ENCODE data around the gene RACGAP1. TPM values are rescaled to one million over a fixed set of nuclear protein-coding genes. Genes with fewer than 3 reads are reported as not detected.
A peak's percentile ranks its signal among the peaks of the same experiment; 100 is the strongest.
"Not testable (repeated sequence)": the region's sequence is repeated elsewhere in the genome, so short reads cannot be mapped to it uniquely, and the experiment has no call there.

RACGAP1 gene
- total RNA-seq, 1 donor from 2014 or later: 49.2 TPM

DNA sequence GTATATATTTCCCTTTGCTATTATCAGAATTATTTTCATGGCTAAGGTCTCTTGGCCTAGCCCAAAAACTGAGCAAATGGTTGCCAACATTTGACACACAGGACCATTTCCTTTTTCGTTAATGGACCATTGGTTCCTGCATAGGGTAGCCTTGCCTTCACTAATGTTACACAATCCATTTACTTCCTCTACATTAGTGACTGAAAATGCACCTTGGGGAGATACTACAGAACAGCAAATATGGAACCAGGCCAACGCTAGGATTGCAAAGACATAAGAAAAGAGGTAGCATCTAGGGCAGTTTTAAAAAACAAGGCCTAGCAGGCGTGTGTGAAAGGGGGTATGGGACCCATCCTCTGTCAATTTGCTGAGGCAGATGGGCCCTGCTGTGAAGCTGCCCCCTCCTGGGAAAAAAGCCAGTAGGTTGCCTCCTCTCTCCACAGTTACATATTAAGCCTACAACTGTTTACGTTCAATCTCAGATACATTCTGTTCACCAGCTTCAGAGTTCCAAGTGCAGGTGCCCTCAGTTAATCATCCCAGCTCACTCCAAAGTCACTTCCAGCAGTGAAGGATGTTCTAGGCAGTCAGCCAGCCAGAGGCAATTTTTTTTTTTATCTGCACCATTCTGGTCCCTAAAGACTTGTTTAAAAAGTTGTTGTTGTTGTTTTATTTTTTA lies 37.5 kb downstream of the RACGAP1 start:
- DNase-seq (ENCODE audit: low read depth, low spot score): no peak

- not testable (repeated sequence) for DNase-seq (ENCODE audit: low read depth, low spot score)
These were observed 38.8 kb downstream of the RACGAP1 start for GRCh38 chr12:49986476-49986875.

DNA sequence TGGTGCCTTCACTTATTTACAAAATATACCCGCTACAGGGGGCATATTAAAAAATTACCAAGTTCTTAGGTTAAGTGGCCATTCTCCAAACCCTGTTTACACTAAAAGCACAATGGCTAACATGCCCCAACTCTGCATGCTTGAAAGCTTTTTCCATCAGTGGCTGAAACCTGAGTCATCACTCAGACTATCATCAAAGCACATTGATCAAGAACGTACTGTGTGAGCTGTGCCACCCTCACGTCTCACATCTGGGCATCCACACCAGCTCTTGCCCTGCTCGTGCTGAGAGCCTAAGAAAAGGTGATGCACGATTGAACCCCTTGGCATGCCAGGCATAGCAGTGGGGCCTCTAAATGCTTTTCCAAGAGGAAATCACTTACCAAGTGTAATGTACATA lies 39.3 kb downstream of the RACGAP1 start:
- no peak for DNase-seq (ENCODE audit: low read depth, low spot score)

GRCh38 chr12:49984476-49985359 lies 40.6 kb downstream of the RACGAP1 start:
- no peak for DNase-seq (ENCODE audit: low read depth, low spot score)

DNA sequence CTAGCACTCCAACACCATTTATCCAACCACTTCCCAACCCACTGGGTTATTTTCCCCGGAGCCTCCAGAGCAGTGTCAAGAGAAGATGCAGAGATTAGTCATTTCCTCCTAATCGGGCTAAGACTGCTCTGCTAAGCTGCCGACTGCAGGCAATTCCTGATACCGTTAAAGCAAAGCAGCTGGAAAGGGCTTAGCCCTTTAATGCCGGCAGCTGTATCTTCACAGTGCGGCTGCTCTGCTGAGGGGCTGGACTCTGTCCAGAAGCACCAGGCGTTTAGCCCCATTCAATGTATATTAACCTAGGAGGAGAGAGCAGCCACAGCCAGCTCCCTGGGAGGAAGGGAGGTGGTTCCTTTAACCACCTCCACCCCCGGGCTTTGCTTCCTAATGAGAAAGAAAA lies 41.4 kb downstream of the RACGAP1 start:
- DNase-seq (ENCODE audit: low read depth, low spot score): peak; percentile 69

GRCh38 chr12:49982246-49983087 lies 42.8 kb downstream of the RACGAP1 start:
- DNase-seq (ENCODE audit: low read depth, low spot score): no peak

- no peak for DNase-seq (ENCODE audit: low read depth, low spot score)
These were observed 44.6 kb downstream of the RACGAP1 start for GRCh38 chr12:49980501-49981349.

DNA sequence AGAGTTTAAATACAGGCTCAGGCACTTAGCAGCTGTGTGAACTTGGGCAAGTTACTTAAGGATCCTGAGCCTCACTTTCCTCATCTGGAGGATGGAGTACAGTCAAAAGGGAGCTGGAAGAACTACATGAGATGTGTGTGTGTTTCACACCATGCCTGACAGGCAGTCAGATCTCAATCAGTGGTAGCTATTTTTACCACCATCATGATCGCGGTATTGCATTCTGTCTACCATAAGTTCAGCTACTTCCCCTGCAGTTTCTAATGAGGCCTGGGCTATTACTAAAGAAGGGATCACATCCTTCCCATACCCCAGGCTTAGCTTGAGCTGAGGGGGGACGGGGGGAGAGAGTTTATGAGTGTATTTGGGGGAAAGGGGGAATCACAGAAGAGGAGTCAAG lies 45.5 kb downstream of the RACGAP1 start:
- DNase-seq (ENCODE audit: low read depth, low spot score): no peak

GRCh38 chr12:49979016-49979586 lies 46.2 kb downstream of the RACGAP1 start:
- no peak for DNase-seq (ENCODE audit: low read depth, low spot score)

DNA sequence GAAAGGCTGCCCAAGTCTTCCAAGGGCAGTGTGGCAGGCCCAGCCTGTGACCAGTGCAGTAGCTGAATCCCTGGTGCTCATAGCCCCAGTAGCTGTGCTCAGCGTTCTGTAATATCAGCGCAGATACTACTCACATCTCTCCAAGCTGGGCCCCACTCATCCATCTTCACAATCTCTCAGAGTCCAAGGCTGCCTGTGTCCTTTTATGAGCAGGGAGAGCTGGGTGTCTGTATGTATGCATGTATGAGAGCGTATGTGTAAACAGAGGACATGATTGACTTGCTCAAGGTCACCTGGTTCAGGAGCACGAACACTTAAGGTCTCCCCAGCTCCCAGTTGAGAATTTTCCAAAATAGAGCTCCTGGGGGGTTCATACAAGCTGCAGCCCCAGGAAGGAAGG lies 47.2 kb downstream of the RACGAP1 start:
- DNase-seq (ENCODE audit: low read depth, low spot score): no peak

DNA sequence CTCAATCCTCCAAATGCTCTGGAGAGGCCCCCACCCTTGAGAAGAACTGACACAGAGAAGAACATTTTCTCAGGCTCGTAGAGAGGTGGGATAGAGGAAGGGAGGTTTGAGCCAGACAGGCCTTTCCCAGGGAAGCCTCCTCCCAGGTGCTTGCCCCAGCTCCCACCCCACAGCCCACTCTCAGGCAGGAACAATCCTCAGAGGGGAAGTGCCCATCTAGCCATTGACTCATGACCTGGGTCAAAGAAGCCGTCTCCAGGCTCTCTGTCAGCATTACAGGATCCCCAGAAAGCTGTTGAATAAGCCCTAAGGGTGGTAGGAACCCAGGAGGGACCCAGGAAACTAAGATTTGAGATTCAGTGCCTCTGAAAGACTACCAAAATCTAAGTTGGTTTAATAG lies 48.7 kb downstream of the RACGAP1 start:
- no peak for DNase-seq (ENCODE audit: low read depth, low spot score)

GRCh38 chr12:49975318-49975761 lies 50.0 kb downstream of the RACGAP1 start:
- no peak for DNase-seq (ENCODE audit: low read depth, low spot score)

GRCh38 chr12:49974677-49975317 lies 50.5 kb downstream of the RACGAP1 start:
- DNase-seq (ENCODE audit: low read depth, low spot score): no peak

- peak; percentile 33 for DNase-seq (ENCODE audit: low read depth, low spot score)
These were observed 51.0 kb downstream of the RACGAP1 start for GRCh38 chr12:49974231-49974675.

- no peak for DNase-seq (ENCODE audit: low read depth, low spot score)
These were observed 51.9 kb downstream of the RACGAP1 start for GRCh38 chr12:49973361-49973830.

DNA sequence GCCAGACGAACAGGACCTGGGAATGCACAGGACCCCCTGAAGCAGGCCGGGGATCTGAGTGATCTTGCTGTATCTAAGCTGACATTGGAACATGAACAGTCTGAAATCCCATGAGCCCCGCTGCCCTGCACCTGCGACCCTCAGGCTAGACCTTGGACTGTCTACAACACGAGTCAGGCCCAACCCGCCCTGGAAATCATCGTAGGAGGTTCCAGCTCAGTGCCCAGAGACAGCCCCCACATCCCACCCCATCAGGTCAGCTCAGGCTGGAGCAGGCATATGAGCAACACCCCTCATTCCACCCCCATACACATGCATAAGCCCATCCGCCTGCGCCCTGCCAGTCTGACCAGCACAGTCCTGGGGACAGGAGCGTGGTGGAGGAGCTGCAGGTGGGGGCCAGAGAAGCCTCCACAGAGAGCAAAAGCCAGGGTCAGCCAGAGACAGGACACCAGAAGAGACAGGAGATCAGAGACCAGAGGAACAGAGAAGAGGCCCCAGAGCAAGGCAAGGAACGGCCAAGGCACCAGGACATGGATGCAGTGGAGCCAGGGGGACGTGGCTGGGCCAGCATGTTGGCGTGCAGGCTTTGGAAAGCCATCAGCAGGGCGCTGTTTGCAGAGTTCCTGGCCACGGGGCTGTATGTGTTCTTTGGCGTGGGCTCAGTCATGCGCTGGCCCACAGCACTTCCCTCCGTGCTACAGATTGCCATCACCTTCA lies 52.5 kb downstream of the RACGAP1 start, which contains the start of gene AQP6:
TSS of gene AQP6 (plus strand) at position 307 of the 720 bp plus-strand sequence. CDS start at position 534, 227 bp downstream.
- DNase-seq (ENCODE audit: low read depth, low spot score): no peak

DNA sequence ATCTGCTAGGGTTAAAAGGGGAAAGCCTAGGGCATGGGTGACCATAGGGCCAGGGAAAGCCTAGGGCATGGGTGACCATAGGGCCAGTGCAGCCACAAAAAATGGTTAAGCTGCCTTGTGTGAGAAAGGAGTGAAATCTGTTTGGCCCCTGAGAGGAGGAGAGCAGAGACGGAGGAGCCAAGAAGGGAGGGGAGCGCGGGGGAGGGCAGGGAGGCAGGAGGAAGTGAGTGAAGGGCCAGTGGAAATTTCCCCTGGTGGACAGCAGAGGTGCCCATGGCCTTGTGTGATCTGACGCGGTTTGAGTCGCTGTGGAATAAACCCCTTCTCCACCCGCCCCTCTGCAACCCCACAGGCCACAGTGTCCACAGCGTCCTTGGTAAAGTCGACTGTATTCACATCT lies 53.2 kb downstream of the RACGAP1 start:
- no peak for DNase-seq (ENCODE audit: low read depth, low spot score)

DNA sequence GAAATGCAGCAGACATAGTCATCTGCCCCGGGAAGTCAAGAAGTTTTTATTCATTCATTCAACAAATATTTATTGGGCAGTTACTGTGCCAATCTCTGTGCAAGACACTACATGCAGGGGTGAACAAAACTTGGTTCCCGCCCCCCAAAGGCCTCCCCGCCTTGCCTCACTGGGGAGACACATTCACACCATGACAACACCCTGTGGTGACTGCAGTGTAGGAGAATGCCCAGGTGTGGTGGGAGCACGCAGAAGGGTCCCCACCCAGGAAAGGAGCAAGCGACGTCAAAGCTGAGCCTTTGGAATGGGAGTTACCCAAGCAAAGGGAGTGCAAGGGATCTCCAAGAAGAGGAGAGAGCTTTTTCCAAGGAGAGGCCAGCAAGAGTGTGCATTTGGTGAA lies 54.2 kb downstream of the RACGAP1 start:
- no peak for DNase-seq (ENCODE audit: low read depth, low spot score)

DNA sequence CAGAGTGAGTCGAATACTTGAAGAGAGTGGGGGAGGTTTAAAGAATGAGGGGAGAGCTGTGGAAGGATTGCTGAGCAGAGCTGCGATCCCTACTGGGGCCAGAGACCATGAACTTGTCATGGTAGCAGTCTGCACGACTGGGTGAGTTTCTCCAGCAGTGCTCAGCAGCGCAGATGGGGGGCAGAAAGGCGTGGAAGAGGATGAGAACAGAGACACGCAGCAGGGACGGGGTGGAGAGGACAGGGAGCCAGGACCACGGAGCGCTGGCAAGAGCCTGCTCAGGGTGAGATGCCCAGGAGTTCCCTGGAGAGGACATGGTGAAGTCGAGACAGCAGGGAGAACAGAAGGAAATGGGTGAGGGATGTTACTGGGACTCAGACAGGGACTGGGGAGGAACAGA lies 54.6 kb downstream of the RACGAP1 start:
- no peak for DNase-seq (ENCODE audit: low read depth, low spot score)

Data from pulmonary artery endothelial cell (primary cell).